ENCODE data around the gene DNHD1. TPM values are rescaled to one million over a fixed set of nuclear protein-coding genes. Genes with fewer than 3 reads are reported as not detected.
"Not testable (repeated sequence)": the region's sequence is repeated elsewhere in the genome, so short reads cannot be mapped to it uniquely, and the experiment has no call there.

DNHD1 gene
- total RNA-seq, 1 donor from 2014 or later, result 2.4 TPM

GRCh38 chr11:6480299-6480914 lies 16.7 kb upstream of the DNHD1 start:
- FAIRE-seq (no peak), DNase-seq (ENCODE audit: low spot score in 2 of 2) (no peak)

GRCh38 chr11:6481012-6481923 lies 15.8 kb upstream of the DNHD1 start, which contains the start of the genes ARFIP2 and TIMM10B:
ARFIP2 (minus strand) TSS chr11:6481331; CDS start chr11:6480421, 910 bp downstream.
TIMM10B (plus strand) TSS chr11:6481501; CDS start chr11:6481517, 16 bp downstream.
- DNase-seq (ENCODE audit: low spot score in 2 of 2), result peak; percentile 92 to 99
- peak; percentile 65 for FAIRE-seq

DNA sequence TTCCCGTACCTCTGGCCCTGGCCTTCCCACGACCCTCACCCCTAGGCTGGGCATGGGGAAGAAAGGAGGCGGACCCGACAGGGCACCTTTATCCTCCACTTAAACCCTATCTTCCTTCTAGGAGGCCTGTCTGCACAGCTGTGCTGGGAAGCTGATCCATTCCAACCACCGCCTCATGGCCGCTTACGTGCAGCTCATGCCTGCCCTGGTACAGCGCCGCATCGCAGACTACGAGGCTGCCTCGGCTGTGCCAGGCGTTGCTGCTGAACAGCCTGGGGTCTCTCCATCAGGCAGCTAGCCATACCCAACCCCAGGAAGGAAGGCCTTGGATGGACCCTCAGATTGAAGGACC lies 15.2 kb upstream of the DNHD1 start:
- DNase-seq (ENCODE audit: low spot score in 2 of 2) (no peak), FAIRE-seq (no peak)

GRCh38 chr11:6482441-6482840 lies 14.6 kb upstream of the DNHD1 start:
- FAIRE-seq (no peak), DNase-seq (ENCODE audit: low spot score in 2 of 2) (no peak)

DNA sequence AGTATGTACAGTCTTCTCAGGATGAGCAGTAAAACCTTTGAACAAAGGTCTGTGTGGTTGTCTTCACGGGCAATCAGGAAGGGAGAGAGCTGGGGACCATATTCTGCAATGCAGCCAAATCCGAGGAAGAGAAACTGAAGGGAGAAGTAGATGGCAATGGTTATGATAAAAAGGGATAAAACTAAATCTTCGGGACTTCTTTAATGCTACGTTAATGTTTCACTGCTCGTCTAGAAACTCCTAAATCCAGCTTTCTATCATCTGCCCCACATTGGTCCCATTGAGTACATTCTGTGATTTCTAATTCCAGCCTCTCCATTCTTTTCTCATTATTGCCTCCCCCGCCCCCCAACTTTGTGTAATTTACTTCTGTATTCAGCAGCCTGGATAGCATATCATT lies 14.1 kb upstream of the DNHD1 start:
- FAIRE-seq (no peak), DNase-seq (ENCODE audit: low spot score in 2 of 2) (no peak)

GRCh38 chr11:6485661-6486060 lies 11.4 kb upstream of the DNHD1 start:
- FAIRE-seq, result no peak

GRCh38 chr11:6486256-6486655 lies 10.8 kb upstream of the DNHD1 start:
- DNase-seq (ENCODE audit: low spot score in 2 of 2) (no peak), FAIRE-seq (no peak)

More at GRCh38 chr11:6485661-6486060, 11.4 kb upstream of the DNHD1 start:
- DNase-seq (ENCODE audit: low spot score in 2 of 2), result no peak

- DNase-seq (ENCODE audit: low spot score in 2 of 2) (no peak), FAIRE-seq (no peak)
Observed at GRCh38 chr11:6486938-6487337, 10.1 kb upstream of the DNHD1 start.

GRCh38 chr11:6488342-6488741 lies 8.7 kb upstream of the DNHD1 start:
- no peak for FAIRE-seq
- no peak for DNase-seq (ENCODE audit: low spot score in 2 of 2)

- DNase-seq (ENCODE audit: low spot score in 2 of 2) (no peak), FAIRE-seq (no peak)
Observed at GRCh38 chr11:6488821-6489220, 8.3 kb upstream of the DNHD1 start.

DNA sequence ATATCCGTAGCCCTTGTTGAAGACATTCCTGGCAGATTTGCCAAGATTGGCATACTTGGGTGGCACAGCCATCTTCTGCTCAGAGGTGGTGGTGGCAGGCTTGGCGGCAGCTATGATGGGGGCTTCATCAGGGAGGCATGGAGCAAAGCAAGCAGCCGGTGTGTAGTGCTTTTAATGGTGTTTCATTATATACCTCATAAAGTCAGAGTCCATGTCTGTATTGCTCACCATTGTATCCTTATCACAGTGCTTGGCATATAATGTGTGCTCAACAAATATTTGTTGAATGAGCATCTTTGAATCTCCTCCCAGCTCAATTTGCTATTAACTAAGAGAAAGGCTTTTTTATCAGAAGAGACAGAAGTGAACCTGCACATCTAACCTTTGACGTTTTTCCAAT lies 7.8 kb upstream of the DNHD1 start:
- FAIRE-seq, result no peak
- DNase-seq (ENCODE audit: low spot score in 2 of 2), result no peak

GRCh38 chr11:6498121-6498520 lies 1.0 kb downstream of the DNHD1 start:
- FAIRE-seq (no peak), DNase-seq (ENCODE audit: low spot score in 2 of 2) (no peak)

DNA sequence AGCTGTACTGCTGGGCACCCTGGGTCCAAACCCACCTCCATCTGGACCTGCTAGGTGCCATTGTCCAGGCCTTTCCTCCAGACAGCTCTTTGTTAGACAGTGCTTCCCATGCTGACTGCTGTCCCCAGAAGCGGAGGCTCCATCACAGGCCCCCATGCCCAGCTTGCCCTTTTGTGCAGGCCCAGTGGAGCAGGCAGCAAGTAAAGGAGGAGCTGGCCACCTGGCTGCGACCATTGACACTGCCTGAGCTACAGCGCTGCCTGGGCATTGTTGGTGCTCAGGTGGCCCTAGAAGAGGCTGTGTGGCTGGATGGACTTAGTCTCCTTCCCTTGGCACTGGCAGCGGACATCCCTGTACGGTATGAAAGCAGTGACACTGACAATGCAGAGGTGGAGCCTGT lies 1.5 kb downstream of the DNHD1 start:
- no peak for DNase-seq (ENCODE audit: low spot score in 2 of 2)
- no peak for FAIRE-seq

DNA sequence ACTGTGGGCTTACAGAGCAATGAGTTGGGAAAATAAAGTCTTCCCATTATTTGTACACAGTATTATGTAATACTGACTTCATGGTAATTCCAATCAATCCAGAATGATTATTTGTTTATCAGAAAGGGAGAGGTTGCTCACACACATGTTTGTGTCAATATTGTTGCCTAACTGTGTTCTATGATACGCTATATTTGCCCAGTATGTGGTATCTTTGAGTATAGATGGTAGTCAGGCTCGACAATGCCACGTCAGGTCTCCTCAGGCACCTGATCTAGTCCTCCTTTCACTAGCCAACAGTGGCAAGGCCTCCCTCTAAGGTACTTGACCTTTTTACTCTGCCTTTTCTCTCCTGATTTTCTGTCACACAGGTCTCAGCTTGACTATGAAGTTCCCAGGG lies 5.3 kb downstream of the DNHD1 start:
- no peak for FAIRE-seq

DNA sequence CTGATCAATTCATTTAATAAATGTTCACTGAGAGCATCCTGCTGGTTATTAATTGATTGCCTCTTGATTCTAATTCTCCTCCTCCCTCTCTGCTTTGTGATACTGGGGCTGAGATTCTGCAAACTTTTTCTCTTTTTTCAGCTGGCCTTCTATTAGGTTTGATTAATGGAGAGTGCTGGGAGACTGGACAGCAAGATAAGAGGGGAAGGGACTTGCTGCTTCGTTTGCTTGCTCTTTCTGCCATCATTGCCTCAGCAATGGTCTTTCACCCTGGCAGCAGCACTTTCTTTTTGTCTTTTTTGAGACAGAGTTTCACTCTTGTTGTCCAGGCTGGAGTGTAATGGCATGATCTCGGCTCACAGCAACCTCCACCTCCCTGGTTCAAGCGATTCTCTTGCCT lies 7.1 kb downstream of the DNHD1 start:
- no peak for DNase-seq (ENCODE audit: low spot score in 2 of 2)
- FAIRE-seq, result no peak

More for the DNA sequence above, 5.3 kb downstream of the DNHD1 start:
- no peak for DNase-seq (ENCODE audit: low spot score in 2 of 2)

DNA sequence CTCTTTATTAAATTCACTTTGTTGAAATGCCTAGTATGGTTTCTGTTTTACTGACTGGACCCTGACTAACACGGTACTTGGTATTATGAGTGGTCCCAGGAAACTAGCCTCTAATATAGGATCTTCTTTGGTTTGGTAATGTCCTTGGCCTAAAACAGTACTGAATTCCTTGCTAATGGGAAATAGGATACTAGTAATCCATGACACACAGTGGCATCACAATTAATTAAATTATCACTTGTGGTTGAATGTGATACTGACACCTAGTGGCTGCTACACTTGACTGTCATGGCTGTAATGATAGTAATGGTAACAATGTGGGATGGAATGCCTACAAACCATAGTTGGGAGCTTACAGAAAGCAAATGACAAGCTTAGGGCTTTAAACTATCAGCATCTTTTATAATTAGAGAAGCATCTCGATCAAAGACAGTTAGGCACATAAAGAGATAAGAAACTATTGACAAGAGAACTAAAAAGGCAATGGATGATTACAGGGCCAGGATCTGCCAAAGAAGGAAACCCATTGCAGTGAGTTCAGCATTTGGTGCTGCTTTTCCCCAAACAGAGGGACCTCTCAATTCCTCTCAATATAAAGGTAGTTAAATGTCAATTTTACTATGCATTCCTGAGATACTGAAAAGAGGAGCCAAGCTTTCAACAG lies 8.6 kb downstream of the DNHD1 start:
- peak; percentile 28 to 30 for DNase-seq (ENCODE audit: low spot score in 2 of 2)
- no peak for FAIRE-seq

DNA sequence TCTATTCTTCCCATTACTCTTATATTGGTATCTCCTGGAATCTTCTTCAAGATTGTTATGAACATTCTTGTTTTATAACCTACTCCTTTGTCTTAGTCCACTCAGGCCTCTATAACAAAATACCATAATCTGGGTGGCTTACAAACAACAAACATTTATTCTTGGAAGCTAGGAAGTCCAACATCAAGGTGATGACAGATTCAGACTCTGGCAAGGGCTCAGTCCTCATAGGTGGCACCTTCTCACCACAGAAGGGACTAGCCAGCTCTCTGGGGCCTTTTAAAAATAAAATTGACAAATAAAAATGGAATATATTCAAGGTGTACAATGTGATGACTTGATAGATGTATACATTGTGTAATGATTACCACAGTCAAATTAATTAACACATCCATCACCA lies 19.8 kb downstream of the DNHD1 start:
- no peak for DNase-seq (ENCODE audit: low spot score in 2 of 2)
- FAIRE-seq, result no peak

- no peak for FAIRE-seq
- no peak for DNase-seq (ENCODE audit: low spot score in 2 of 2)
Observed at GRCh38 chr11:6520265-6520664, 23.2 kb downstream of the DNHD1 start.

DNA sequence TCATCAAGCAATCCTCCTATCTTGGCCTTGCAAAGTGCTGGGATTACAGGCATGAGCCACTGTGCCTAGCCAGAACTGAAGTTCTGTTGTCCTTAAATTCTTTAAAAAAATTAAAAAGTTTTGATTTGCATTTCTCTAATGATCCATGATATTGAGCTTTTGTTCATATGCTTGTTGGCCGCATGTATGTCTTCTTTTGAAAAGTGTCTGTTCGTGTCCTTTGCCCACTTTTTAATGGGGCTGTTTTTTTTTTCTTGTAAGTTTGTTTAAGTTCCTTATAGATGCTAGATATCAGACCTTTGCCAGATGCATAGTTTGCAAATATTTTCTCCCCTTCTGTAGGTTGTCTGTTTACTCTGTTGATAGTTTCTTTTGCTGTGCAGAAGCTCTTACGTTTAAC lies 24.9 kb downstream of the DNHD1 start:
- not testable (repeated sequence) for FAIRE-seq; DNase-seq (ENCODE audit: low spot score in 2 of 2)

GRCh38 chr11:6523253-6523652 lies 26.2 kb downstream of the DNHD1 start:
- DNase-seq (ENCODE audit: low spot score in 2 of 2) (no peak), FAIRE-seq (no peak)

- FAIRE-seq (no peak), DNase-seq (ENCODE audit: low spot score in 2 of 2) (no peak)
Observed at GRCh38 chr11:6526411-6527135, 29.5 kb downstream of the DNHD1 start.

All from frontal cortex (tissue), 4 donors.